Stimulated activated memory B cell treated with anti-CD40 and anti-IgM and Interleukin-4, amounts not matched to agents 10 μg/mL and 1 μg/mL and 100 μg/mL, for 72 hours (primary cell): ENCODE results near the gene MLH3.

ENCODE experiments used
- ATAC-seq: fragments of 150-1000 bp; cut with Tn5 transposase; 2 replicates; pipeline ENCODE4 v1.10.0; 2021
- H3K27ac Mint-ChIP-seq: one replicate; pipeline ENCODE4 v1.8.0; 2022; ENCODE audit warnings: mild to moderate bottlenecking, mixed read lengths
- H3K27me3 Mint-ChIP-seq: one replicate; pipeline ENCODE4 v1.8.0; 2022; ENCODE audit warnings: mixed read lengths
- H3K36me3 Mint-ChIP-seq: one replicate; pipeline ENCODE4 v1.8.0; 2022; ENCODE audit warnings: mixed read lengths
- H3K4me1 Mint-ChIP-seq: one replicate; pipeline ENCODE4 v1.8.0; 2022; ENCODE audit warnings: mixed read lengths
- H3K4me3 Mint-ChIP-seq: one replicate; pipeline ENCODE4 v1.8.0; 2022; ENCODE audit warnings: mild to moderate bottlenecking, moderate library complexity, mixed read lengths
- H3K9me3 Mint-ChIP-seq: one replicate; pipeline ENCODE4 v1.8.0; 2022; ENCODE audit warnings: mixed read lengths

MLH3 gene

DNA sequence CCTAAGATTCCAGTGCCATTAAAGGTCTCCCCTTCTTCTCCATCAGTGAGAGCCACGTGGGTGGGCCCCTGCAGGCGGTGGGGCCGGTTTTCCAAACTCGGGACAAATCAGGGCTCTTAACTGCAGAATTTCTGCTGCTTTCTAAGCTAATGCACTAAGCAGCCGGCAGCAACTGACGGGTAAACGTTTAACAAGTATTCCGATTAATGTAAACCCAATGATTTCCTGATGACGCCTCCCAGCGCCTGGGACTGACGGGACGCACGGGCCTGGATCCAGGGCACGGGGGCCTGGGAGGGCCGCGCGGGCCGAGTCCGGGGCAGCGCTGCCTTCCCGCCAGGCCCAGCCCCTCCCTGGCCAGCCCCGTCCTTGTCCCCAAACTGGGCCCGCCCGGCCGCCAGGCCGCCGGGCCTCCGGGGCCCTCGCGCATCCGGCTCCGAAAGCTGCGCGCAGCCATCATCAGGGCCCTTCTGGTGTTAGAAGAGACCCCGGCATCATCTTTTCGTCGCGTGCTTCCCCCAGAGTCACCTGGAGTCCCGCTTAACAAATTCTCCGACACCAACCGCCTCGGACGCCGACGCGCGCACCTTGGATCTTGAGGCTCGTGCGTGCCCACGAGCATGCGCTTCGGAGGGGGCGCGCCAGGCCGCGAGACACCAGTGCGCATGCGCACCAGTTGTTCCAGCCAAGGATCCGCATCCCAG is at the start of gene MLH3:
TSS of gene MLH3 (minus strand) at position 616 of the 704 bp plus-strand sequence. CDS start 1,812 bp downstream, outside the sequence.
- peaks cover 27% of the 10 kb centered on the region for H3K36me3 Mint-ChIP-seq
- H3K27me3 Mint-ChIP-seq, result no peaks in the 10 kb centered on the region
- H3K4me1 Mint-ChIP-seq, result peaks cover 18% of the 10 kb centered on the region

GRCh38 chr14:75098682-75099081 is 47.4 kb upstream of the MLH3 start:
- Mint-ChIP-seq H3K4me3 (no peak overlapping the region), H3K4me1 (no peaks in the 10 kb centered on the region), H3K9me3 (no peaks in the 10 kb centered on the region), H3K27me3 (no peaks in the 10 kb centered on the region), H3K27ac (no peak overlapping the region), H3K36me3 (peaks cover 72% of the 10 kb centered on the region)
- no peak for ATAC-seq

More for the DNA sequence above, at the start of gene MLH3:
- Mint-ChIP-seq H3K27ac (peak within 1 kb of the TSS; percentile 84), H3K9me3 (no peaks in the 10 kb centered on the region), H3K4me3 (peak within 1 kb of the TSS; percentile 84)
- ATAC-seq, result peak; percentile 91

GRCh38 chr14:75098212-75098611 is 46.9 kb upstream of the MLH3 start:
- Mint-ChIP-seq H3K4me1 (no peaks in the 10 kb centered on the region), H3K9me3 (no peaks in the 10 kb centered on the region), H3K4me3 (no peak overlapping the region), H3K27ac (no peak overlapping the region), H3K27me3 (no peaks in the 10 kb centered on the region), H3K36me3 (peaks cover 68% of the 10 kb centered on the region)
- ATAC-seq, result no peak

- no peaks in the 10 kb centered on the region for H3K9me3 Mint-ChIP-seq
- H3K27ac Mint-ChIP-seq, result no peak overlapping the region
- H3K36me3 Mint-ChIP-seq, result peaks cover 63% of the 10 kb centered on the region
- no peaks in the 10 kb centered on the region for H3K27me3 Mint-ChIP-seq
- H3K4me3 Mint-ChIP-seq, result no peak overlapping the region
- H3K4me1 Mint-ChIP-seq, result no peaks in the 10 kb centered on the region
- no peak for ATAC-seq
Measured at GRCh38 chr14:75096959-75097358, 45.7 kb upstream of the MLH3 start.

- ATAC-seq, result no peak
- Mint-ChIP-seq H3K9me3 (no peaks in the 10 kb centered on the region), H3K27ac (no peak overlapping the region), H3K4me1 (no peaks in the 10 kb centered on the region), H3K4me3 (no peak overlapping the region), H3K36me3 (peaks cover 59% of the 10 kb centered on the region), H3K27me3 (no peaks in the 10 kb centered on the region)
Measured at GRCh38 chr14:75095690-75096089, 44.4 kb upstream of the MLH3 start.

- Mint-ChIP-seq H3K4me3 (no peak overlapping the region), H3K9me3 (no peaks in the 10 kb centered on the region), H3K27me3 (no peaks in the 10 kb centered on the region), H3K4me1 (no peaks in the 10 kb centered on the region), H3K27ac (no peak overlapping the region), H3K36me3 (peaks cover 59% of the 10 kb centered on the region)
- no peak for ATAC-seq
Measured at GRCh38 chr14:75094896-75095295, 43.6 kb upstream of the MLH3 start.

DNA sequence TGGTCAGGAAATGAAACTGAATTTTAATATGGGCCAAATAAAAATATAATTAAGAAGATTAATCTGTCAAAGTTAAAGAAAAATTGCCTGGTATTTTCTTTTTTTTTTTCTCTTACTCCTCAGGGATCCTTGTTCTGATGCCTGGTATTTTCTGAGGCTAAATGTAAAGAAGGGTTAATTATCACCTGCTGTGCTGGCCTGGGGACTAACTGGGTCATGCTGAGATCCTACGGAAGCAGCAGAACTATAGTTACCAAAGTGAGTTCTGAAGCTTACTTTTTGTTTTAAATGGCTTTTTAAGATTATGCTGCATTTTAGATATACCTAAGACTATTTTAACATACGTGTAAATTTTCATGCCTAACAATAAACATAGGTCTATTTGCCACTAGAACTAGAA is 41.4 kb upstream of the MLH3 start:
- H3K36me3 Mint-ChIP-seq, result peaks cover 42% of the 10 kb centered on the region

DNA sequence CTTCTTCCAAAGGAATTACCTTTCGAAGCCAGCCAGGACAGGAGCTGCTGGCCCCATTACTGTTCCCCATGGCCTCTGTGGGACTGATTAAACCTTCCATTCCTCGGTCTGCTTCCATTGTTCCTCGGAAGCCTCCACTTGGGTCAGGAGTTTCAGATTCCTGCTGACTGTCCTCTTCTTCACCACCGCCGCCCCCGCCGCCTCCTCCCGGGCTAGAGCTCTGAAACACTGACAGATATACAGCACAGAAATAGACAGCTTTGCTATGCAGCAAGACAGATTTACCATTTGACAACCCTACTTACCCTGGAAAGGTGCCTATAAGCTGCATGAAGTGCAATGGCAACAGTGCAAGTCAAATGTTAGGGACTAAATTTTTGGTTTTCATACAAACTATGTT is 40.0 kb upstream of the MLH3 start:
- no peak for ATAC-seq
- Mint-ChIP-seq H3K4me3 (no peak overlapping the region), H3K9me3 (no peaks in the 10 kb centered on the region), H3K27ac (no peak overlapping the region), H3K36me3 (peaks cover 41% of the 10 kb centered on the region), H3K27me3 (no peaks in the 10 kb centered on the region), H3K4me1 (no peaks in the 10 kb centered on the region)

More for the DNA sequence above, 41.4 kb upstream of the MLH3 start:
- H3K4me3 Mint-ChIP-seq, result no peak overlapping the region
- H3K4me1 Mint-ChIP-seq, result no peaks in the 10 kb centered on the region
- ATAC-seq, result no peak
- H3K27ac Mint-ChIP-seq, result no peak overlapping the region
- H3K27me3 Mint-ChIP-seq, result no peaks in the 10 kb centered on the region
- no peaks in the 10 kb centered on the region for H3K9me3 Mint-ChIP-seq

- Mint-ChIP-seq H3K9me3 (no peaks in the 10 kb centered on the region), H3K27me3 (no peaks in the 10 kb centered on the region), H3K36me3 (peaks cover 46% of the 10 kb centered on the region), H3K4me1 (no peaks in the 10 kb centered on the region), H3K27ac (no peak overlapping the region), H3K4me3 (no peak overlapping the region)
- ATAC-seq, result no peak
Measured at GRCh38 chr14:75090353-75090752, 39.1 kb upstream of the MLH3 start.

DNA sequence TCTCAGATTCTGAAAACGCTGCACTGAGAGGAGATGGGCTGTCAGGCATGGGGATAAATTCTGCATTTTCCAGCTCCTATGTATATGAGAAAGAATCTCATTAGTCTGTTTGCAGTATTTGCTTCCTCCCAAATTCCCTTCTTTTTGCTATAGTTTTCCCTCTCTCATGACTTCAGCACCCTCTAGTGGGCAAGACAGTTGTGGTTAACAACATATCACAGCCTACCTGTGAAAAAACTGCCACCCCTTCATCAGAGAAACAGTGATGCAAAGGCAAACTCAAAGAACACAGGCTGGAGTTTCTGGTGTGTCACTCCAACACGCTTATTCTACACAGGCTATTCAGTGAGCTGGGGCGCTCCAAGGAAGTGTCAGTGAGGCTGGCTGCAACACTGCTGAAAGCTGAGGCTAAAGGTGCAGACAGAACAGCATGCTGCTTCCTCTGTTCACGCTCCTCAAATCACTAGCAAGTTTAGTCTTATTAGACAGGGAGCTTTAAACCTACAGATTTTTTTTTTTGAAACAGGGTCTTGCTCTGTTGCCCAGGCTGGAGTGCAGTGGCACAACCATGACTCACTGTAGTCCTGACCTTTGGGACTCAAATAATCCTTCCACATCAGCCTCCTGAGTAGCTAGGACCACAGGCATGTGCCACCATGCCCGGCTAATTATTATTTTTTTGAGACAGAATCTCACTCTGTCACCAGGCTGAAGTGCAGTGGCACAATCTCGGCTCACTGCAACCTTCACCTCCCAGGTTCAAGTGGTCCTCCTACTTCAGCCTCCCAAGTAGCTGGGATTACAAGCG is 37.5 kb upstream of the MLH3 start:
- no peak overlapping the region for H3K4me3 Mint-ChIP-seq
- no peaks in the 10 kb centered on the region for H3K9me3 Mint-ChIP-seq
- H3K4me1 Mint-ChIP-seq, result no peaks in the 10 kb centered on the region
- no peak for ATAC-seq
- H3K27ac Mint-ChIP-seq, result no peak overlapping the region
- no peaks in the 10 kb centered on the region for H3K27me3 Mint-ChIP-seq
- peaks cover 48% of the 10 kb centered on the region for H3K36me3 Mint-ChIP-seq

- H3K36me3 Mint-ChIP-seq, result peaks cover 49% of the 10 kb centered on the region
- no peak overlapping the region for H3K4me3 Mint-ChIP-seq
- no peaks in the 10 kb centered on the region for H3K4me1 Mint-ChIP-seq
- ATAC-seq, result no peak
- no peaks in the 10 kb centered on the region for H3K9me3 Mint-ChIP-seq
- no peak overlapping the region for H3K27ac Mint-ChIP-seq
- no peaks in the 10 kb centered on the region for H3K27me3 Mint-ChIP-seq
Measured at GRCh38 chr14:75088153-75088552, 36.9 kb upstream of the MLH3 start.

DNA sequence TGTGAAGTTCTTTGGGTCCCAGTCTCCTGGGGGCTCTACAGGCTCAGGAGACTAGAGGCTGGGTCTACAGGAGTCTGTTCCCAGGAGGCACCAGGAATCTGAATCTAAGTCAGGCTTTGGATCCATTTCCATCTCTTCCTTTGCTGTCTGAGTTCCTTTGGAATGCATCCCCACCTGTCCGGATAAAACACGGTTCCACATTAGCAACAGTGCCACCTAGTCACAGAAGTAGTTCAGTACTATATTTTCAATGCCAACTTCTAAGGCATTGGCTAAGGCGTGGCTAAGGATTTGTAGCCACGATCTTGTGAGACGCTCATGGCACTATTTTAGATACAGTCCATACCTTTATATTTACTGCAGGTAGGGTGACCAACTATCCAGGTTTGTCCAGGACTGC is 33.2 kb upstream of the MLH3 start:
- no peak overlapping the region for H3K4me3 Mint-ChIP-seq

DNA sequence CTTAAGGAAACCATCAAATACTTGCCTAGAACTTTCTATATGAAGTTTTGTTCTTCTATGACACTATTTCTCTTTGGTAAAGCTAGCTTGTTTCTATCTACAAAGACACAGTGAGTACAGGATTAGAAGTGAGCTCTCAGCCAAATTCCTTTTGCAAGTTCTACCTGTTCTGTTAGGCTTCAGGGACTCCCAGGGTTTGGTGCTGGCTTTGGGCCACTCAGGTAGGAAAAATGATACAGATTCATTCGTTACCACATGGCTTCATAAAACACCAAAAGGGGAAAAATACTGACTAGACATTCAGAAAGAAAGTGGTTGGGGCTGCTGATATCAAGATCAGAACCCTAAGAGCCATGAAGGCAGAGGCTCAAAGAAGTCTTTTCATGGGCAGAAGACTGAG is 32.0 kb upstream of the MLH3 start:
- Mint-ChIP-seq H3K27me3 (no peaks in the 10 kb centered on the region), H3K27ac (no peak overlapping the region), H3K36me3 (peaks cover 41% of the 10 kb centered on the region), H3K9me3 (no peaks in the 10 kb centered on the region), H3K4me3 (no peak overlapping the region), H3K4me1 (no peaks in the 10 kb centered on the region)
- no peak for ATAC-seq

More for the DNA sequence above, 33.2 kb upstream of the MLH3 start:
- no peaks in the 10 kb centered on the region for H3K27me3 Mint-ChIP-seq
- H3K9me3 Mint-ChIP-seq, result no peaks in the 10 kb centered on the region
- H3K27ac Mint-ChIP-seq, result no peak overlapping the region
- H3K36me3 Mint-ChIP-seq, result peaks cover 41% of the 10 kb centered on the region
- no peak for ATAC-seq
- H3K4me1 Mint-ChIP-seq, result no peaks in the 10 kb centered on the region

DNA sequence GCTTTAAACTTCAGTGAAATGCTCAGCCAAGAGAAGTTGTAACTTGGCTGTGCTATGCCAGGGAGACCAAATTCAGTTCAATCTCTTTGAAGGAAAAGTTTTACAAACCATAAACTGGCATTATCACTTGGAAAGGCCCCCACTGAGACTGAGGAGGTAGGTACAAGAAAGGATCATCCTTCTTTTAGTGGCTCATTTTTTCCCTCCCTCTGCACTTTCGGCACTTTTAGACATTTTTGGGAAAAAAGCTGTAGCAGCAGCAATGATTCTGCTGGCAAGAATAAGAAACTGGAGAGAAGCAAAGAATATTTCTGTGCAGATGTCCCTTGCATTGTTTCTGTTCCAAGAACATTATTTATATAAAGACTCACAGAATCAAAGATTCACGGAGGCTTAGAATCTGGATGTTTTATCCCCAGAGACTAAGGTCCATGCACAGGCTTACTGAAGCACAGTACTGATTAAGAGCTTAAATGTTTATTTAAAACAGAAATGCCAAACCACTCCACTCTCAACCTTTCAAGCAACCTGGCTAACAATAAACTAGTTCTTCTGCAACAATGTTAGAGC is 30.5 kb upstream of the MLH3 start:
- Mint-ChIP-seq H3K9me3 (no peaks in the 10 kb centered on the region), H3K27me3 (no peaks in the 10 kb centered on the region), H3K4me3 (no peak overlapping the region), H3K36me3 (peaks cover 31% of the 10 kb centered on the region), H3K27ac (no peak overlapping the region), H3K4me1 (no peaks in the 10 kb centered on the region)
- no peak for ATAC-seq

- H3K4me3 Mint-ChIP-seq, result no peak overlapping the region
- ATAC-seq, result no peak
Measured at GRCh38 chr14:75079521-75079920, 28.3 kb upstream of the MLH3 start.

DNA sequence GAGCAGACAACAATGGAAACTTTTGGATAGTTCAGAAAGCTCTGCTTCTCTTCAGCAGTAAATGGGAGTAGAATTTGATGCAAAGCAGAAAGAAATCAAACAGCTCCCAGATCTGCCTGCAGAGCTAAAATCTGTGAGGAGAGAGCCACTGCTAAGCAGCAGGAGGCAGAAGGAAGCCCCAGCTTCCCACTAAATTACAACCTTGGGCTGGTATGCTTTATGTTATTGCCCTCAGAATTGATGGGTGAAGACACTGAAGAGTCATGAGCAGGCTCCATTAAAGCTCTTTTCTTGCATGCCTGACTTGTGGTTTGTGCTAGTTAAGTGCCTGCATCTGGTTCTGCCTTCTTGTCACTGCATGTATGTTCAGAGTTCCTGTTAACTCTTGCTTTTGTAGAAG is 26.5 kb upstream of the MLH3 start:
- Mint-ChIP-seq H3K27me3 (no peaks in the 10 kb centered on the region), H3K9me3 (no peaks in the 10 kb centered on the region), H3K4me3 (no peak overlapping the region), H3K36me3 (peaks cover 4% of the 10 kb centered on the region), H3K27ac (no peak overlapping the region), H3K4me1 (no peaks in the 10 kb centered on the region)
- no peak for ATAC-seq

More at GRCh38 chr14:75079521-75079920, 28.3 kb upstream of the MLH3 start:
- Mint-ChIP-seq H3K9me3 (no peaks in the 10 kb centered on the region), H3K27me3 (no peaks in the 10 kb centered on the region), H3K27ac (no peak overlapping the region), H3K4me1 (no peaks in the 10 kb centered on the region), H3K36me3 (peaks cover 14% of the 10 kb centered on the region)
